ENCODE measurements around the gene ABI2. TPM values are rescaled to one million over a fixed set of nuclear protein-coding genes. Genes with fewer than 3 reads are reported as not detected.

ABI2 gene
- total and polyA plus RNA-seq, 2 donors (not counting 1 experiment from before 2014, with no cell fraction given): 32.2 to 60.9 TPM

DNA sequence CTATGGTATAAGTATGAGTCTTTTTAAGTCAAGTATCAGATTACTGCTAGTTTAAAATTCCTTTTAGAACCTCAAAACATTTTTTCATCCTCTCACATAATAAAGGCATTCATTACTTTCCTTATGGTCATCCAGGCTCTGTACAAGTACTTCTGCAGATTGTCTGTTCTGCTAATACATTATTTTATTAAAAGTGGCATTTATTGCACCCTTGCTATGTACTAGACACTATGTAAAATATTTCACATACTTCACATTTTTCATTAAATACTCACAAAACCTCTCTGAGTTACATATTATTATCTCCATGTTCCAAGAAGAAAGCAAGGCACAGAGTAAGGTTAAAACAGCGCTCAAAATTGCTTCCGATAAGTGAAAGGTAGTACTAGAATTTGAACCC lies 122.8 kb downstream of the ABI2 start:
- no peak for TF ChIP-seq EZH2 (IDR thresholded peaks at IDR 0.05; ENCODE audit: low read length, missing control alignments)
- TF ChIP-seq, protein P1, sequence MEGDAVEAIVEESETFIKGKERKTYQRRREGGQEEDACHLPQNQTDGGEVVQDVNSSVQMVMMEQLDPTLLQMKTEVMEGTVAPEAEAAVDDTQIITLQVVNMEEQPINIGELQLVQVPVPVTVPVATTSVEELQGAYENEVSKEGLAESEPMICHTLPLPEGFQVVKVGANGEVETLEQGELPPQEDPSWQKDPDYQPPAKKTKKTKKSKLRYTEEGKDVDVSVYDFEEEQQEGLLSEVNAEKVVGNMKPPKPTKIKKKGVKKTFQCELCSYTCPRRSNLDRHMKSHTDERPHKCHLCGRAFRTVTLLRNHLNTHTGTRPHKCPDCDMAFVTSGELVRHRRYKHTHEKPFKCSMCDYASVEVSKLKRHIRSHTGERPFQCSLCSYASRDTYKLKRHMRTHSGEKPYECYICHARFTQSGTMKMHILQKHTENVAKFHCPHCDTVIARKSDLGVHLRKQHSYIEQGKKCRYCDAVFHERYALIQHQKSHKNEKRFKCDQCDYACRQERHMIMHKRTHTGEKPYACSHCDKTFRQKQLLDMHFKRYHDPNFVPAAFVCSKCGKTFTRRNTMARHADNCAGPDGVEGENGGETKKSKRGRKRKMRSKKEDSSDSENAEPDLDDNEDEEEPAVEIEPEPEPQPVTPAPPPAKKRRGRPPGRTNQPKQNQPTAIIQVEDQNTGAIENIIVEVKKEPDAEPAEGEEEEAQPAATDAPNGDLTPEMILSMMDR (conservative IDR thresholded peaks at IDR 0.05 in 1 of 2, IDR thresholded peaks at IDR 0.05 in 1 of 2; ENCODE audit: low read depth in 1 of 2, low read length in 2 of 2): no peak
- H3K27me3 ChIP-seq (ENCODE audit: control insufficient read depth, insufficient read depth, low read length): no peaks in the 10 kb centered on the region
- H3K9me3 ChIP-seq (ENCODE audit: control insufficient read depth, insufficient read depth, low read depth, low read length): no peaks in the 10 kb centered on the region
- peaks cover 5% of the 10 kb centered on the region for H3K4me1 ChIP-seq (ENCODE audit: control insufficient read depth, extremely low read depth, insufficient read depth, low read length)
- H3K79me2 ChIP-seq (ENCODE audit: control insufficient read depth, insufficient read depth, low read length): no peaks in the 10 kb centered on the region
- H3K36me3 ChIP-seq (ENCODE audit: control insufficient read depth, insufficient read depth, low read length): peaks cover 5% of the 10 kb centered on the region
- H3K4me3 ChIP-seq (replicated peaks in 1 of 4; ENCODE audit: control extremely low read depth in 1 of 4, insufficient read depth in 1 of 4, low read depth in 3 of 4, low read length in 4 of 4): no peak overlapping the region
- no peaks in the 10 kb centered on the region for H4K20me1 ChIP-seq (ENCODE audit: control insufficient read depth, extremely low read depth, insufficient read depth, low read length)
- no peak overlapping the region for H3K4me2 ChIP-seq (ENCODE audit: extremely low read depth, insufficient read depth, low read length)
- H2AFZ ChIP-seq (ENCODE audit: low read length): no peak overlapping the region
- no peak overlapping the region for H3K9ac ChIP-seq (ENCODE audit: insufficient read depth, low read length)
- H3K27ac ChIP-seq (ENCODE audit: insufficient read depth, low read length): no peak overlapping the region
- DNase-seq (ENCODE audit: low read depth in 2 of 2): peak in 1 of 2 donors; percentile 64

DNA sequence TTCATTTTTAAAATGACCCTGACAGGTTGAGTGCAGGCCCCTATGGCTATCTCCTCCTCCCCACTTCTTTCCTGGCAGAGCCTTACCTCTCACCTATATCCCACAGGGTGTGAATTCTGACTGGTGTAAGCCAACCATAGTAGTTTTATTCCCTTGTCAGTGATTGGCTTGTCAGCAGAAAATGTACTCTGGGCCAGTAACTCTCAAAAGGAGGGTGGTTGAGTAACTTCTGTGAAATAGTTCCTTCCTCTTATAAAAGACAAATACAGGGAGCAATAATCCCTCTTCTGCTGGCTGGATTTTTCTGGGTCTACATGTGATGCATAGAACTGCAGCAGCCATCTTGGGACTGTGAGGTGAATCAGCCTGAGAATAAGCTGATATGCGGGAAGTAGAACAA lies 123.5 kb downstream of the ABI2 start:
- Histone ChIP-seq H3K79me2 (ENCODE audit: control insufficient read depth, insufficient read depth, low read length) (no peaks in the 10 kb centered on the region), H3K4me1 (ENCODE audit: control insufficient read depth, extremely low read depth, insufficient read depth, low read length) (peaks cover 5% of the 10 kb centered on the region), H4K20me1 (ENCODE audit: control insufficient read depth, extremely low read depth, insufficient read depth, low read length) (no peaks in the 10 kb centered on the region), H3K9me3 (ENCODE audit: control insufficient read depth, insufficient read depth, low read depth, low read length) (no peaks in the 10 kb centered on the region), H2AFZ (ENCODE audit: low read length) (no peak overlapping the region), H3K4me3 (replicated peaks in 1 of 4; ENCODE audit: control extremely low read depth in 1 of 4, insufficient read depth in 1 of 4, low read depth in 3 of 4, low read length in 4 of 4) (no peak overlapping the region), H3K4me2 (ENCODE audit: extremely low read depth, insufficient read depth, low read length) (no peak overlapping the region), H3K27ac (ENCODE audit: insufficient read depth, low read length) (no peak overlapping the region), H3K27me3 (ENCODE audit: control insufficient read depth, insufficient read depth, low read length) (no peaks in the 10 kb centered on the region), H3K9ac (ENCODE audit: insufficient read depth, low read length) (no peak overlapping the region), H3K36me3 (ENCODE audit: control insufficient read depth, insufficient read depth, low read length) (peaks cover 3% of the 10 kb centered on the region)
- DNase-seq (ENCODE audit: low read depth in 2 of 2): peak in 1 of 2 donors; percentile 24
- TF ChIP-seq EZH2 (IDR thresholded peaks at IDR 0.05; ENCODE audit: low read length, missing control alignments): no peak
- TF ChIP-seq, protein P1 (conservative IDR thresholded peaks at IDR 0.05 in 1 of 2, IDR thresholded peaks at IDR 0.05 in 1 of 2; ENCODE audit: low read depth in 1 of 2, low read length in 2 of 2): no peak

DNA sequence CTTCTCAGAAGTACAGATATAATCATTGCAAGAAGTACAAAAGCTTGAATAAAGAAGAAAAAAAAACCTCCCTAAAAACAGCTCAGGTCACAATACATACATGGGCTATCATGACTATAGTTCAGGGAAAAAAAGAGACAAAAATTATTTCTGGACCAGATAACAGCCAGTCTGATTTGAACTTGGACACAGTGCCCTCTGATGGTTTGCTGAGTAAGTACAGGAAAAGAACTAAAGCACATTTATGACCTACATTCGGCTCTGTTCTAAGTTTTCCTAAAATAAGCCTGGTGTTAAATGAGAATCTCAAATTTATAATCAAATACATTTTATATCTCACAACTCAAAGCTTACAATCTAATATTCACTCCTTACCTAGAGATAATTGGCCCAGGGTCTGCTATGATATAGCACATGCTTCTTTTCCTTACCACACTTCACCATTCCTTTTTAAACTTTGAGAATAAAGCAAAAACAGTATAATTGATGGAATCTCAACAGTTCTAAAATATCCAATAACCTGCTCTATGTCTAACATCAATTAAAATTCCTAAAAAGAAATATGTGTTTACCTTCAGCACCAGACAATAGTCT lies 125.8 kb downstream of the ABI2 start:
- H3K4me3 ChIP-seq (replicated peaks in 1 of 4; ENCODE audit: control extremely low read depth in 1 of 4, insufficient read depth in 1 of 4, low read depth in 3 of 4, low read length in 4 of 4): no peak overlapping the region
- H4K20me1 ChIP-seq (ENCODE audit: control insufficient read depth, extremely low read depth, insufficient read depth, low read length): no peaks in the 10 kb centered on the region
- no peak overlapping the region for H3K27ac ChIP-seq (ENCODE audit: insufficient read depth, low read length)
- peaks cover 3% of the 10 kb centered on the region for H3K36me3 ChIP-seq (ENCODE audit: control insufficient read depth, insufficient read depth, low read length)
- peak; percentile 48 to 77 for DNase-seq (ENCODE audit: low read depth in 2 of 2)
- H2AFZ ChIP-seq (ENCODE audit: low read length): no peak overlapping the region
- TF ChIP-seq EZH2 (IDR thresholded peaks at IDR 0.05; ENCODE audit: low read length, missing control alignments): no peak
- TF ChIP-seq, protein P1 (conservative IDR thresholded peaks at IDR 0.05 in 1 of 2, IDR thresholded peaks at IDR 0.05 in 1 of 2; ENCODE audit: low read depth in 1 of 2, low read length in 2 of 2): peak; percentile 70 to 72
- H3K79me2 ChIP-seq (ENCODE audit: control insufficient read depth, insufficient read depth, low read length): no peaks in the 10 kb centered on the region
- no peaks in the 10 kb centered on the region for H3K9me3 ChIP-seq (ENCODE audit: control insufficient read depth, insufficient read depth, low read depth, low read length)
- H3K9ac ChIP-seq (ENCODE audit: insufficient read depth, low read length): no peak overlapping the region
- no peak overlapping the region for H3K4me2 ChIP-seq (ENCODE audit: extremely low read depth, insufficient read depth, low read length)
- H3K4me1 ChIP-seq (ENCODE audit: control insufficient read depth, extremely low read depth, insufficient read depth, low read length): peaks cover 5% of the 10 kb centered on the region
- H3K27me3 ChIP-seq (ENCODE audit: control insufficient read depth, insufficient read depth, low read length): no peaks in the 10 kb centered on the region

All from fibroblast of lung (primary cell).